ENCODE data around the gene RBMS2. TPM values are rescaled to one million over a fixed set of nuclear protein-coding genes. Genes with fewer than 3 reads are reported as not detected.

Gene RBMS2
- total RNA-seq, 2 experiments from 2014 or later: 2.5 to 5.1 TPM

Other genes starting within 250 kb of the RBMS2 start
- 100 to 1,000 TPM; 330 to 336 TPM for gene CS, start 221.5 kb upstream of the RBMS2 start, total RNA-seq
- gene CNPY2, start 205.8 kb upstream of the RBMS2 start, total RNA-seq: 10 to 100 TPM; 47.5 to 57.3 TPM
- gene PAN2, start 187.8 kb upstream of the RBMS2 start, total RNA-seq: 10 to 100 TPM; 82.7 to 85.4 TPM
- 10 to 100 TPM in 1 of 2 experiments, 1 to 10 TPM in 1; 9.0 to 12.6 TPM for gene IL23A, start 182.9 kb upstream of the RBMS2 start, total RNA-seq
- 100 to 1,000 TPM; 109 to 119 TPM for gene STAT2, start 161.7 kb upstream of the RBMS2 start, total RNA-seq
- not detected for gene APOF, start 159.0 kb upstream of the RBMS2 start, total RNA-seq
- 10 to 100 TPM; 69.9 to 70.8 TPM for gene TIMELESS, start 72.4 kb upstream of the RBMS2 start, total RNA-seq
- gene MIP, start 67.2 kb upstream of the RBMS2 start, total RNA-seq: not detected
- 1 to 10 TPM; 2.2 TPM for gene SPRYD4, start 53.2 kb upstream of the RBMS2 start, total RNA-seq
- gene GLS2, start 33.7 kb upstream of the RBMS2 start, total RNA-seq: 1 to 10 TPM; 4.6 to 5.5 TPM
- gene BAZ2A, start 108.5 kb downstream of the RBMS2 start, total RNA-seq: 10 to 100 TPM; 78.3 to 80.0 TPM
- gene ATP5F1B, start 124.2 kb downstream of the RBMS2 start, total RNA-seq: 100 to 1,000 TPM; 854 to 863 TPM
- gene PTGES3, start 166.5 kb downstream of the RBMS2 start, total RNA-seq: 100 to 1,000 TPM; 289 to 293 TPM
- 1,000 to 10,000 TPM; 1,279 to 1,321 TPM for gene NACA, start 203.5 kb downstream of the RBMS2 start, total RNA-seq
- gene PRIM1, start 230.5 kb downstream of the RBMS2 start, total RNA-seq: 10 to 100 TPM; 74.9 to 75.0 TPM
- gene HSD17B6, start 241.5 kb downstream of the RBMS2 start, total RNA-seq: 1 to 10 TPM; 3.5 to 3.7 TPM